HG03097 (cell line): ENCODE results near the gene PCID2.

Source experiments
- ATAC-seq: cut with Tn5 transposase; IDR thresholded peaks from one replicate; pipeline ENCODE4 v1.9.1; 2021; ENCODE audit not compliant: unreplicated experiment, low FRiP score

The PCID2 gene

GRCh38 chr13:113190181-113190580 is 18.3 kb downstream of the PCID2 start:
- no peak for ATAC-seq

- ATAC-seq: no peak
Measured at GRCh38 chr13:113187883-113188665, 20.4 kb downstream of the PCID2 start.

- no peak for ATAC-seq
Measured at GRCh38 chr13:113187263-113187669, 21.2 kb downstream of the PCID2 start.

- peak; percentile 44 for ATAC-seq
Measured at GRCh38 chr13:113186061-113186900, 22.2 kb downstream of the PCID2 start.

- no peak for ATAC-seq
Measured at GRCh38 chr13:113184568-113185440, 23.7 kb downstream of the PCID2 start.

- ATAC-seq: no peak
Measured at GRCh38 chr13:113183450-113184129, 24.9 kb downstream of the PCID2 start.

GRCh38 chr13:113182046-113182445 is 26.4 kb downstream of the PCID2 start:
- no peak for ATAC-seq

- ATAC-seq: no peak
Measured at GRCh38 chr13:113179374-113180230, 28.9 kb downstream of the PCID2 start.

- no peak for ATAC-seq
Measured at GRCh38 chr13:113178896-113179167, 29.6 kb downstream of the PCID2 start.

- no peak for ATAC-seq
Measured at GRCh38 chr13:113178070-113178895, 30.2 kb downstream of the PCID2 start.

- ATAC-seq: no peak
Measured at GRCh38 chr13:113176822-113177221, 31.6 kb downstream of the PCID2 start.

- ATAC-seq: no peak
Measured at GRCh38 chr13:113176280-113176679, 32.2 kb downstream of the PCID2 start.

- ATAC-seq: no peak
Measured at GRCh38 chr13:113172419-113172926, 36.0 kb downstream of the PCID2 start.

GRCh38 chr13:113171250-113172125 is 37.0 kb downstream of the PCID2 start:
- ATAC-seq: no peak

GRCh38 chr13:113170511-113170910 is 38.0 kb downstream of the PCID2 start:
- ATAC-seq: no peak

- no peak for ATAC-seq
Measured at GRCh38 chr13:113169277-113170272, 38.9 kb downstream of the PCID2 start.
